Measurements from ENCODE around the gene NEB.

DNA sequence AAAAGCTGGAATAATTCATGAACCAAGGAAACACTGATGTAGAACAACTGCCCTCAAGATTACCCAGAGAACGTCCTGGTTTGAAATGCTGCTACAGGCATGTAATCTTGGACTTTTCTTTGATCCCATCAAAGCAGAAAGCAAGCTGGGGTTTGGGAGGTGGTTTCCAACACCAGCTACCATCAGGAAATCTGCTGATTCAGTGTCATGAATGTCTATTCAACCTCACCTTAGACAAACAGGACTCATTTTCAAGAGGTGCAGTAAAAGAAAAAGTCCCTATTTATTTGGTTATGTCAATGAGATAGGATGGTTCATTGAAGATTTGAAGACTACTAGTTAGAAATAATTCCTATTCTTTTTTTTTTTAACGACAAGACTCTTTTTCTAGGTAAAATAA is 72.7 kb downstream of the NEB start:
- TF ChIP-seq, protein P1, sequence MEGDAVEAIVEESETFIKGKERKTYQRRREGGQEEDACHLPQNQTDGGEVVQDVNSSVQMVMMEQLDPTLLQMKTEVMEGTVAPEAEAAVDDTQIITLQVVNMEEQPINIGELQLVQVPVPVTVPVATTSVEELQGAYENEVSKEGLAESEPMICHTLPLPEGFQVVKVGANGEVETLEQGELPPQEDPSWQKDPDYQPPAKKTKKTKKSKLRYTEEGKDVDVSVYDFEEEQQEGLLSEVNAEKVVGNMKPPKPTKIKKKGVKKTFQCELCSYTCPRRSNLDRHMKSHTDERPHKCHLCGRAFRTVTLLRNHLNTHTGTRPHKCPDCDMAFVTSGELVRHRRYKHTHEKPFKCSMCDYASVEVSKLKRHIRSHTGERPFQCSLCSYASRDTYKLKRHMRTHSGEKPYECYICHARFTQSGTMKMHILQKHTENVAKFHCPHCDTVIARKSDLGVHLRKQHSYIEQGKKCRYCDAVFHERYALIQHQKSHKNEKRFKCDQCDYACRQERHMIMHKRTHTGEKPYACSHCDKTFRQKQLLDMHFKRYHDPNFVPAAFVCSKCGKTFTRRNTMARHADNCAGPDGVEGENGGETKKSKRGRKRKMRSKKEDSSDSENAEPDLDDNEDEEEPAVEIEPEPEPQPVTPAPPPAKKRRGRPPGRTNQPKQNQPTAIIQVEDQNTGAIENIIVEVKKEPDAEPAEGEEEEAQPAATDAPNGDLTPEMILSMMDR (IDR thresholded peaks at IDR 0.05): no peak
- TF ChIP-seq EP300 (IDR thresholded peaks at IDR 0.05): no peak
- no peak for TF ChIP-seq POLR2A (IDR thresholded peaks at IDR 0.05)
